Measurements from ENCODE around the gene FSTL4.

FSTL4 gene

GRCh38 chr5:133612249-133612860, at the start of gene FSTL4:
Gene FSTL4 (minus strand): TSS chr5:133612541.
- in situ Hi-C loops (cut with MboI; ENCODE audit: low sequenced_read_pairs): no loop called here

- in situ Hi-C loops (cut with MboI; ENCODE audit: low sequenced_read_pairs): no loop called here
These were observed 49.0 kb upstream of the FSTL4 start for GRCh38 chr5:133661389-133661788.

- in situ Hi-C loops (cut with MboI; ENCODE audit: low sequenced_read_pairs): no loop called here
These were observed 46.0 kb upstream of the FSTL4 start for GRCh38 chr5:133658327-133658726.

GRCh38 chr5:133657036-133657435, 44.7 kb upstream of the FSTL4 start:
- in situ Hi-C loops (cut with MboI; ENCODE audit: low sequenced_read_pairs): no loop called here

GRCh38 chr5:133655966-133656365, 43.6 kb upstream of the FSTL4 start:
- in situ Hi-C loops (cut with MboI; ENCODE audit: low sequenced_read_pairs): no loop called here

GRCh38 chr5:133653760-133654049, 41.4 kb upstream of the FSTL4 start:
- in situ Hi-C loops (cut with MboI; ENCODE audit: low sequenced_read_pairs): no loop called here

GRCh38 chr5:133652951-133653759, 40.8 kb upstream of the FSTL4 start:
- in situ Hi-C loops (cut with MboI; ENCODE audit: low sequenced_read_pairs): no loop called here

GRCh38 chr5:133644000-133644865, 31.9 kb upstream of the FSTL4 start:
- in situ Hi-C loops (cut with MboI; ENCODE audit: low sequenced_read_pairs): no loop called here

DNA sequence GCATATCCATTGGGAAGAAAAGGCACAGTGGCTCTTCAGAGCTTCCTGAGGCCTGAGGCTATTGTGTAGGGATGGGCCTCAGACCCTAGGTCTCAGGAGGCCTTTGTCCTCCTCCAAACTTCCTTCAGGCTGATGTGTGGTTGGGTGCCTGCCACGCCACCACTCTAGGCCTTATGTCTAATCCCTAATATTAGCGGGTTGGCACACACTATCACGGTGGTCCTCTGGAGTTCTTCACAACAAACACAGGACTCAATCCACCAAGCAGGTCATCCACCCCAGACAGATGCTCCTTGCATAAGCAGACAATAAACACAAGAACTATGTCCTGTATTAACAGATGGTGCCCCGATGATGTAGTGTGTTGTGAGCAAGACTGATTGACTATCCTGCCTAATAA, 31.0 kb upstream of the FSTL4 start:
- in situ Hi-C loops (cut with MboI; ENCODE audit: low sequenced_read_pairs): no loop called here

DNA sequence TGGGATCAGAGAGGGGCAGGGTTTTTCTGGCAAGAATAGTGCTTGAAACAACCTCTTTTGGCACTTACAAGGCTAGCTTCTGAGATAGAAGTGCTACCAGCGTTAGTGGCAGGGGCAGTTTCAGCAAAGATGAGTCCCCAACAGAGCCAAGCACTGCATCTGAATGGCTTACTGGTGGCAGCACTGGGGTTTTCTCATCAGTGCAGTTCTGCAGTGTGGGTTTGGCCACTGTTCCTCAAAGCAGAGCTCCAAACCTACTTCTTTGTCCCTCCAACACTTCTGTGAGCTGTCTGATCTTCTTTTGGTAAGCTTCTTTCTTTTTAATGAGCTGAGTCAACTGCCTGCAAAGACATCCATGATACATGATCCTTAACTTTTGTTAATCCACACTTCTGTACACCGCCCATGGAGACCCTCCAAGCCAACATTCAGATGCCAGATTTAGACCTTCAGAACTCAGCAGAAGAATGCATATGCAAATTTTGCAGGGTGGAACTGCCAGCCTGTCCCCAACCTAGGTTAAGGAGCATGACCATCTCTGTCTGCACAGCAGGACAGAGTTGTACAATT, 29.9 kb upstream of the FSTL4 start:
- in situ Hi-C loops (cut with MboI; ENCODE audit: low sequenced_read_pairs): no loop called here

DNA sequence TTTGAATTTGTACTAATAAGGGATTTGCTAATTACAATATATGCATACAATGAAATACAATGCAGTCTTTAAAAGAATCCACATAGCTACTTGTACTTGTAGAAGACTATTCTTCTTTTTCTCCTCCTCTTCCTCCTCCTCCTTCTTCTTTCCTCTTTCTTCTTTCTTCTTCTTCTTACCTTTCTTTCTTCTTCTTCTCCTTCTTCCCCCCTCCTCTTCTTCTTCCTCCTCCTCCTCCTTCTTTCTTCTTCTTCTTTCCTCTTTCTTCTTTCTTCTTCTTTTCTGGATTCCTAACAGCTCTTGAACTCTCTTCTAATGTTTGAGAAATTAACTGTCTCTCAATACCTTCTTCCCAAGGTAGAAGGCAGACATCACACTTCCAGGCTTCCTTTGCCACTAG, 29.3 kb upstream of the FSTL4 start:
- in situ Hi-C loops (cut with MboI; ENCODE audit: low sequenced_read_pairs): no loop called here

- in situ Hi-C loops (cut with MboI; ENCODE audit: low sequenced_read_pairs): no loop called here
These were observed 27.6 kb upstream of the FSTL4 start for GRCh38 chr5:133639850-133640528.

- in situ Hi-C loops (cut with MboI; ENCODE audit: low sequenced_read_pairs): no loop called here
These were observed 26.1 kb upstream of the FSTL4 start for GRCh38 chr5:133638436-133638835.

GRCh38 chr5:133637206-133637605, 24.9 kb upstream of the FSTL4 start:
- in situ Hi-C loops (cut with MboI; ENCODE audit: low sequenced_read_pairs): no loop called here

DNA sequence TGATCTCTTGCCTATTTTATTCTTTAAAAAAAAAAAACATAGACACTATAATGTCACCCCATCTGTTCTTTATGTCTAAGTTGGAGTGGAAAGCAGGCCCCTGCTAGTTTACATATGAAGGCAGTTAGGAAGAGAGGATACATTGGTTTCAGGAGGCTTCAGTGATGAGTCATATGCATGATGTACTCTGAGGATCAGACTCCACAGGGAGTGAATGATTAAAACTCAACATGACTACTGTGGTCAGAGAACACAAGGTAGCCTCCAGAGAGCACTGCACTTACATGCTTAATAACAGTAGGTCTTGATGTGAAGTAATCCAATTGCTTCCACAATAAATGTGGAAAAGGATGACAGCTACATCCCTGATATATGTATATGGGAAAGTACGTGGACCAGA, 22.7 kb upstream of the FSTL4 start:
- in situ Hi-C loops (cut with MboI; ENCODE audit: low sequenced_read_pairs): no loop called here

GRCh38 chr5:133627180-133627579, 14.8 kb upstream of the FSTL4 start:
- in situ Hi-C loops (cut with MboI; ENCODE audit: low sequenced_read_pairs): no loop called here

DNA sequence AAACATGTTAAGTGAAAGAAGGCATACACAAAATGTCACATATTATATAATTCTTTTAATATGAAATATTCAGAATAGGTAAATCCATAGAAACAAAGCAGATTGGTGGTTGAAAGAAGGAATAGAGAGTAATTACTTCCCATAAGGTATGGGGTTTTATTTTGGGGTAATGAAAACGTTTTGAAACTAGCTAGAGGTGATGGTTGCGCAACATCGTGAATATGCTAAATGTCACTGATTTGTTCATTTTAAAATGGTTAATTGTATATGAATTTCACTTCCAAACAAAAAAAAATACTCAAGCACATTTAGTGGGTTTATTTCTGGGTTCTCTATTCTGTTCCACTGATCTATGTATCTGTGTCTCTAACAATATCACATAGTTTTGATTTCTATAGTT, 12.0 kb upstream of the FSTL4 start:
- in situ Hi-C loops (cut with MboI; ENCODE audit: low sequenced_read_pairs): no loop called here

DNA sequence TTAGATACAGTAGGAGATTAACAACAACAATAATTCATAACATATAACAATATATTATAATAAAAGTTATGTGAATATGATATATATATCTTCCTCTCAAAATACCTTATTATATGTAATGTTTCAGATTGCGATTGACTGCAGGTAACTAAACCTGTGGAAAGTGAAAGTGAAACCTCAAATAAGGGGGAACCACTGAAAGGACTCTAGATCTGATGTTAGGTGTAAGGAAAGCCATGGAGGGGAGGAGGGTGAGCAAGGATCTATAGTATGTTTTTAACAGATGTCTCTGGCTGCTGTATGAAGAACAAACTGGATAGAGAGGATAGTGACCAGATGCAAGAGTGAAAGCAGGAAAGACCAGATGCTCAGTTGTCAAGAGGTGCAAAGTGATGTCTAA, 5.8 kb upstream of the FSTL4 start:
- in situ Hi-C loops (cut with MboI; ENCODE audit: low sequenced_read_pairs): no loop called here

GRCh38 chr5:133613743-133614142, 1.4 kb upstream of the FSTL4 start:
- in situ Hi-C loops (cut with MboI; ENCODE audit: low sequenced_read_pairs): no loop called here

- in situ Hi-C loops (cut with MboI; ENCODE audit: low sequenced_read_pairs): no loop called here
These were observed 843 bp upstream of the FSTL4 start for GRCh38 chr5:133613184-133613583.

Measured in hTERT RPE-1 (cell line).